HG02970 (cell line): ENCODE data around the gene LAMA2.
A peak's percentile ranks its signal among the peaks of the same experiment; 100 is the strongest.

Experiments used
- ATAC-seq: cut with Tn5 transposase; IDR thresholded peaks from one replicate; pipeline ENCODE4 v1.9.1; 2021; ENCODE audit warnings: mild to moderate bottlenecking, moderate library complexity, moderate number of reproducible peaks; ENCODE audit not compliant: unreplicated experiment, low FRiP score

LAMA2 gene

GRCh38 chr6:129200151-129200550 lies 317.2 kb downstream of the LAMA2 start:
- no peak for ATAC-seq

- ATAC-seq: no peak
Measured at GRCh38 chr6:129203190-129203900, 320.4 kb downstream of the LAMA2 start.

GRCh38 chr6:129206821-129207220 lies 323.9 kb downstream of the LAMA2 start:
- no peak for ATAC-seq

DNA sequence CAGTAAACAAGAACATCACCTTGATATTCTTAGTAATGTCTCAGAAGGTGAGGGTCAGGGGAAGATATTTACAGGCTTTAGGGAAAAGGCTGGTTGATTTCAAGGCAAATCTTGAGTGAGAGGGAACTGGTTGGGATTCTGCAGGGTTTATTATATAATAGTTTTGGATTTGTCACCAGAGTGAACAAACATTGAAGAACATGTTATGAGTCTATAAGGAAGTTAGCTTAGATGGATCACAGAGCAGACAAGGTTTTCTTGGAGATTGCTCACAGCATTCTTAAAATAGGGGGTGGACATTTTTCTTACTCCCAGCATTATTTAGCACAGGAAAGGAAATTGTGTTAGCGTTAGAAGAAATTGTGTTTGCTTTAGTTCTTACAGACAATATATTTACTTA lies 324.9 kb downstream of the LAMA2 start:
- ATAC-seq: no peak

DNA sequence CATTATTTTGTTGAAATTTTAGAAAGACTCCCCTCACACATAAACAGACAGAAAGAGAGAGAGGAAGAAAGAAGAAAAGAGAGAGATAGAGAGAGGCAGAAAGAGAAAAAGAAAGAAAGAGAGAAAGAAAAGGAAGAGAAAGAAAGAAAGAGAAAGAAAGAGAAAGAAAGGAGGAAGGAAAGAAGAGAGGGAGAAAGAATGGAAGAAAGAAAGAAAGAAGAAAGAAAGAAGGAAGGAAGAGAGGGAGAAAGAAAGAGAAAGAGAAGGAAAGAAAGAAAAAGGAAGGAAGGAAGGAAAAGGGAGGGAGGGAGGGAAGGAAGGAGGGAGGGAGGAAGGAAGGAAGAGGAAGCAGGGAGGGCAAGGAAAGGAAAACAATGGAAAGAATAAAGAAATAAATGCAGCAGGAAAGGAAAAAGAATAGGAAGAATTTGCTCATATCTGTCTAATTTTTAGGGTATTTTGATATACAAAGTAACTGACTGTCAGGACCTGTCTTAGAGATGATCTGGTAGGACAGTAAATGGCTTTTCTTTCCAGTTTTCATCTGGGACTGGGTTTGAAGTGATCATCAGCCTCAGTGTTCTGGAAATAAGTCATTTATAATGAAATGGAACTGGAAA lies 325.6 kb downstream of the LAMA2 start:
- no peak for ATAC-seq

DNA sequence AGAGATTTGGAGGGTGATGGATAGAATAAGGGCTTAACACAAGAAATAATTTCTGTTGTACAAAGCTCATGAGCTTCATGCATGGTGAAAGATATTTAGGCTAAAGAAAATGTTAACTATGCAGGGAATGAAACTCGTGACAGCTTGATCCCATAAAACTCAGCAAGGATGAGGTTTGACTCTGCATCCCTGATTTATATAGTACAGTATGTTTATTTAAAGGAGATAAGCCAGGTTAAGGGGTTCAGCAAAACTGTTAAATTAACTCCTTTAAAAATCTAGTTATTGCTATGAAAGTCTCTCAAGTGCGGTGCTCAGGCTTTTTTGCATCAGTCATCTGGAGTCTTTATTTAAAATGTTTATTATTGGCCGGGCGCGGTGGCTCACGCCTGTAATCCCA lies 326.4 kb downstream of the LAMA2 start:
- ATAC-seq: no peak

GRCh38 chr6:129210684-129211083 lies 327.7 kb downstream of the LAMA2 start:
- ATAC-seq: no peak

GRCh38 chr6:129211626-129212025 lies 328.7 kb downstream of the LAMA2 start:
- ATAC-seq: no peak

GRCh38 chr6:129212081-129212480 lies 329.1 kb downstream of the LAMA2 start:
- ATAC-seq: no peak

- no peak for ATAC-seq
Measured at GRCh38 chr6:129215246-129215645, 332.3 kb downstream of the LAMA2 start.

- ATAC-seq: no peak
Measured at GRCh38 chr6:129215916-129216520, 333.1 kb downstream of the LAMA2 start.

- no peak for ATAC-seq
Measured at GRCh38 chr6:129217701-129218100, 334.8 kb downstream of the LAMA2 start.

GRCh38 chr6:129233458-129234134 lies 350.7 kb downstream of the LAMA2 start:
- no peak for ATAC-seq

DNA sequence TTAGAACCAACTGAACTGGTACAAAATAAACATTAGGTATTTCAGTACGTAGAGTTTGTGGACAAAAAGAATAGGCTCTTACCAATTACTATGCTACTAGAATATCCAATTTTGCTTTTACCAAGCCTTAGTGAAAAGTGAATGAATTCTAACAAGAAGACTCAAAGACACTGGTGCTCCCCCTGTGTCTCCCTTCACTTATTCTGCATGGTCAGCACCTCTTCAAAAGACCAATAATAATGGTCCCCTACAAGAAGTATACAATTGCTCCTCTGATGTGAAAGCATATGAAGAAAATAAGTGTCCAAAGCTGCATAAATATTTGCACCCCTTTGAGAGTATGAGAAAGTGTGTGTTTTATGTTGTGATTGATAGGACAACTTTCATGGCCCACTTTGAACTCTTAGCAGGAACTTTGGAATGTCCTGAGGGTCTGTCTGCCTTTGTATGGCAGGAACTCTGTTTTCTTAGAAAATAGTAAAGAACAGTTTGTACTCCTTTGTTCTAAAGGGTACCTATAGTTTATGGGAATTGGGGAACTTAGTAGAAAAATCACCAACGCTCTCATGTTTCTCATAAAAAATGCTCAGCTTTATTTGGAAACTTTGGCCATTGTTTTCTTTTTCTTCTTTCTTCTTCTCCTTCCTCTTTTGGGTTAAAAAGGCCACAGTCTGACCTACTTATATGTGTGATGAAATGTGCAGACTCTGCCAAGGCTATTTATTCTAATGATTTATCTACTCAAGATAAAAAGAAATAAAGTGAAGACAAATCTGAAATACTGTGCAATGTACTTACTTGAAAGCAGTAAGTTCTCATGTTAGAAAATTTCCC lies 352.4 kb downstream of the LAMA2 start:
- no peak for ATAC-seq

DNA sequence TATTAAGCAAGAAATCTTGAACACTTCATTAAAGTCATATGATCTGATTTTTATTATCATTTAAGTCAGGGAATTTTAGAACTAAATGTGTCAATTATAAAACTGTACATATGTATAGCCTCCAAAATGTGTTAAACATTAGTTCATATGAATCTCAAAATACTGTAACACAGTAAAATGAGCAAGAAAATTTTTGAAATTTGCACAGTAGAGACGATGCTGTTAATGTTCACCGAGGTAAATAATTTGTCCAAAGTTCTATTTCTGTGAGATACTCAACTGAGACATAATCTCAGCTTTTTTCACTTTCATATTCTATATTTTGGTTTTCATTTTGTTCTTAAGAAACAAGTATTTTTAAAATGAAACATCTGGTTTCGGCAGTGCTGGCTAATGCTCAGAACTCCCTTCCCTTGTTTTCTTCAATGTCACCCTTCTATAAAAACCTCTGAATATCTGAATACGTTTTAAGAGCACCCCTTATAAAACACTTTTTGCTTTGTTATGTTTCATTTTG lies 353.1 kb downstream of the LAMA2 start:
- peak; percentile 73 for ATAC-seq

DNA sequence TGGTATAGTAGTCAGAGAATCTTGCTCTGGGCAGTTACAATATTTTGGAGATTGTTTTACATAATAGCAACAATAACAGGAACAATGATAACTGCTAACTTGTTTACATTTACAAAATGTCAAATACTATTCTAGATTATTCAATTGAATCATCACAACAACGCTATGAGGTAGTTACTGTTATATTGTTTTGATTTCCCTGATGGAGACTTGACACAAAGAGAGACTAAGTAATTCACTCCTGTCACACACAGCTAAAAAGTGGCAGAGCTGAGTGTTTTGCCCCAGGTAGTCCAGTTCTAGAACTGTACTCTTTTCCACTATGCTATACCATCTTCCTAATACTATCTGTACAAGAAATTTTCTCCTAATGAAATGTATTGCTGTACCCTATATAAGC lies 356.1 kb downstream of the LAMA2 start:
- ATAC-seq: no peak

- ATAC-seq: no peak
Measured at GRCh38 chr6:129239825-129240491, 357.0 kb downstream of the LAMA2 start.

DNA sequence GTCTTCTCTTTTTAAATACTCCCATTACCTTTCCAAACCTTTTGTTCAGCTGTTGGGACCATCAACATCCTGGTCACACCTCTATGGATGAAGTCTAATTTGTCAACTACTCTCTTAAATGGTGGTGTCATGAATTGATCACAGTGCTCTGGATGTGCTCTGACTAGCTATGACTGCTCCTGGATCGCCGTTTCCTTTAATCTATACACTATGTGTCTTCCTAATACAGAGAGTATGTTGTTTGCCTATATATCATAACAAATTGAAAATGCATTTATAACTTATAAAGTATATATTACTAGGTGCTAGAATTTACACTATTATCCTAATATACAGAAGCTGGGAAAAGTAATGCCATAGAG lies 357.5 kb downstream of the LAMA2 start:
- ATAC-seq: no peak

DNA sequence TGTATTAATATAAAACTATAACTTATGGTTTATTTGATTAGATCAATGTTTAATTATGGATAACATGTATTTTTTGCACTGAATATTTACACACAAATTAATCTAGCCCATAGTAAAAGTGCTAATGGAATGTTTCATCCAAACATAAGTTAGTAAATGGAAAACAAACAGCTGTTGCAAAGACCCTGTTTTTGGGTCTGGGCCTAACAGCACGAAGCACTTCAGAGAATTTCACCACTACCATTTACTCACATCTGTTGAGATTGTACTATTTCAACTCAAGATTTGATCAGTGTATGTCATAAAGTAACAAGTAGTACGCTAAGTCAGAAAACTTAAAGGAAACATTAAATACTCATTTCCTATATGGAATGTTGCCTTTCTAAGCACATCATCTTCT lies 359.6 kb downstream of the LAMA2 start:
- ATAC-seq: no peak

DNA sequence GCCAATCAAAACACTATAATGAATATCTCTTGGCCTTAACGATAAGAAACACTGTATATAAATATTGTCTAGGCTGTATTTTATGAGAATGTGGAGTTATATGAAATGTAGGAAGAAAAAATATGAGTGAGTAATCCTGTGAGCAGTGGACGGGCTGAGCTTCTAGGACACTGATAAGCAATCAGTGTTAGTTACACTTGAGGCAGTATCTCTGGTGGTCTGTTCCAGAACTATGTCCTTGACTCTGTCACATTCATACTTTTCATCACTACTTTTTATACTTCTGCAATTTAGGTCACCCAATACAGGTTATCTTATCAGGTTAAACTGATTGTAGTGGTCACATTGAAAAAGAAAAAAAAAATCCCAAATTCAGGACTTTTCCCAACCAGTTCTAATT lies 360.4 kb downstream of the LAMA2 start:
- no peak for ATAC-seq
